ENCODE measurements around the gene SHQ1. TPM values are rescaled to one million over a fixed set of nuclear protein-coding genes. Genes with fewer than 3 reads are reported as not detected.

SHQ1 gene
- total RNA-seq, 1 donor from 2014 or later = 18.8 TPM

- TF ChIP-seq, protein P1, sequence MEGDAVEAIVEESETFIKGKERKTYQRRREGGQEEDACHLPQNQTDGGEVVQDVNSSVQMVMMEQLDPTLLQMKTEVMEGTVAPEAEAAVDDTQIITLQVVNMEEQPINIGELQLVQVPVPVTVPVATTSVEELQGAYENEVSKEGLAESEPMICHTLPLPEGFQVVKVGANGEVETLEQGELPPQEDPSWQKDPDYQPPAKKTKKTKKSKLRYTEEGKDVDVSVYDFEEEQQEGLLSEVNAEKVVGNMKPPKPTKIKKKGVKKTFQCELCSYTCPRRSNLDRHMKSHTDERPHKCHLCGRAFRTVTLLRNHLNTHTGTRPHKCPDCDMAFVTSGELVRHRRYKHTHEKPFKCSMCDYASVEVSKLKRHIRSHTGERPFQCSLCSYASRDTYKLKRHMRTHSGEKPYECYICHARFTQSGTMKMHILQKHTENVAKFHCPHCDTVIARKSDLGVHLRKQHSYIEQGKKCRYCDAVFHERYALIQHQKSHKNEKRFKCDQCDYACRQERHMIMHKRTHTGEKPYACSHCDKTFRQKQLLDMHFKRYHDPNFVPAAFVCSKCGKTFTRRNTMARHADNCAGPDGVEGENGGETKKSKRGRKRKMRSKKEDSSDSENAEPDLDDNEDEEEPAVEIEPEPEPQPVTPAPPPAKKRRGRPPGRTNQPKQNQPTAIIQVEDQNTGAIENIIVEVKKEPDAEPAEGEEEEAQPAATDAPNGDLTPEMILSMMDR (IDR thresholded peaks at IDR 0.05; ENCODE audit: borderline replicate concordance) = no peak
- no peak for DNase-seq
- Histone ChIP-seq H3K4me1 (peaks cover 37% of the 10 kb centered on the region), H3K9me3 (replicated peaks) (no peaks in the 10 kb centered on the region), H3K36me3 (no peaks in the 10 kb centered on the region), H3K27ac (replicated peaks) (peak overlapping the region; percentile 82), H3K27me3 (ENCODE audit: low read depth) (no peaks in the 10 kb centered on the region), H3K4me3 (no peak overlapping the region)
- intact Hi-C loops (cut with micrococcal nuclease) = no loop called here
Observed at GRCh38 chr3:72892081-72892775, 44.0 kb upstream of the SHQ1 start.

DNA sequence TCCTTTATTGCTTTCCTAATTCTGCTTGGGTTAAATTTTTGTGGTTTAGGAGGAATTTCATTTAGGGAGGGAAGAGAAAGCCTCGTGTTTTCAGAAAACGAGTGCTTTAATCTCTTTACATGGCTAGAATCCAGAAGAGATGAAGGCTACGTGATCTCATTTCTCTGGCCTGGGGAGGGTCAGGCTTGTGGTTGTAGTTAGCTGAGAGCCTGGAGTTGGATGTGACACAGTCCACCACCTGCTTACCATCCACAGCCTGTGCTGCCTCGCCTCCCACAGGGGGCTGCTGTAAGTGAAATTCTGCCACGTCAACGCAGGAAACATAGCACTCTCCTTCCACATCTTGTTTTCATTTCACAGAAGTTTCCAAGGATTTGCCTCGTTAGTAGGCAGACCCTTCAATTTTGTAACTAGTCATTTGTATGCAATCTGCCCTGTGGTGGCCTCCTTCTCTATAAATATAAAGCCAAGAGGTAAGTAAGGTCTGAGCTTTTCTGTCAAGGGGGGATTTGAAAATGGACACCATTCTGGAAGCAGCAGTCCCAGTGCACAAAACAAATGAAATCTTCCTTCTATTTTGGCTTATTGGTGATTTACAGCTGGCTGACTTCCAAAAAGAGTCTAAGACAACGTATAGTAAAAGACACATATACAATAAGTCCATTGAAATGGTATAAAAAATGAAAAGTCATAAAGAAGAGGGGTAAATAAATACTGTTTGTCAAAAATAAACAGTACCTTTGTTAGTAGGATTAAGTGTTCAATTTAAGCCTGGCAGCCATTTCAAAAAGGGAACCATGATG, 43.0 kb upstream of the SHQ1 start:
- TF ChIP-seq, protein P1 (IDR thresholded peaks at IDR 0.05; ENCODE audit: borderline replicate concordance) = no peak
- Histone ChIP-seq H3K27ac (replicated peaks) (peak overlapping the region; percentile 82), H3K9me3 (replicated peaks) (no peaks in the 10 kb centered on the region), H3K4me1 (peaks cover 41% of the 10 kb centered on the region), H3K27me3 (ENCODE audit: low read depth) (peaks cover 3% of the 10 kb centered on the region), H3K36me3 (no peaks in the 10 kb centered on the region), H3K4me3 (no peak overlapping the region)
- intact Hi-C loops (cut with micrococcal nuclease) = no loop called here
- peak; percentile 67 for DNase-seq

- H3K27ac ChIP-seq (replicated peaks) = peak overlapping the region; percentile 82
- TF ChIP-seq, protein P1 (IDR thresholded peaks at IDR 0.05; ENCODE audit: borderline replicate concordance) = no peak
- H3K4me1 ChIP-seq = peaks cover 42% of the 10 kb centered on the region
- DNase-seq = no peak
- intact Hi-C loops (cut with micrococcal nuclease) = no loop called here
- H3K4me3 ChIP-seq = peak overlapping the region; percentile 66
- H3K36me3 ChIP-seq = no peaks in the 10 kb centered on the region
- no peaks in the 10 kb centered on the region for H3K9me3 ChIP-seq (replicated peaks)
- H3K27me3 ChIP-seq (ENCODE audit: low read depth) = peaks cover 6% of the 10 kb centered on the region
Observed at GRCh38 chr3:72890166-72890925, 42.1 kb upstream of the SHQ1 start.

GRCh38 chr3:72889310-72890165, 41.3 kb upstream of the SHQ1 start:
- Histone ChIP-seq H3K36me3 (no peaks in the 10 kb centered on the region), H3K4me3 (peak overlapping the region; percentile 66), H3K4me1 (peaks cover 42% of the 10 kb centered on the region), H3K27ac (replicated peaks) (peak overlapping the region; percentile 82), H3K27me3 (ENCODE audit: low read depth) (peaks cover 6% of the 10 kb centered on the region), H3K9me3 (replicated peaks) (no peaks in the 10 kb centered on the region)
- no peak for DNase-seq
- TF ChIP-seq, protein P1 (IDR thresholded peaks at IDR 0.05; ENCODE audit: borderline replicate concordance) = no peak
- intact Hi-C loops (cut with micrococcal nuclease) = no loop called here

Measured in left ventricle myocardium inferior (tissue), 1 donor.